HFF-Myc (cell line): ENCODE measurements around the gene PLXNA1.

Source experiments
- DNase-seq: peaks from one replicate; pipeline ENCODE4 v3.0.0-alpha.2; 2011; ENCODE audit warnings: low read depth; ENCODE audit errors: extremely low read depth
- H3K4me3 ChIP-seq: replicated peaks from 2 replicates; pipeline ENCODE4 v1.5.1; 2011; ENCODE audit warnings: low read depth, mild to moderate bottlenecking, control low read depth, low read length
- TF ChIP-seq, protein P1 (sequence below): IDR thresholded peaks from 2 replicates; pipeline ENCODE4 v1.5.1; 2012; ENCODE audit warnings: mild to moderate bottlenecking, low read depth, low read length, control low read depth; ENCODE audit errors: missing control alignments

PLXNA1 gene

DNA sequence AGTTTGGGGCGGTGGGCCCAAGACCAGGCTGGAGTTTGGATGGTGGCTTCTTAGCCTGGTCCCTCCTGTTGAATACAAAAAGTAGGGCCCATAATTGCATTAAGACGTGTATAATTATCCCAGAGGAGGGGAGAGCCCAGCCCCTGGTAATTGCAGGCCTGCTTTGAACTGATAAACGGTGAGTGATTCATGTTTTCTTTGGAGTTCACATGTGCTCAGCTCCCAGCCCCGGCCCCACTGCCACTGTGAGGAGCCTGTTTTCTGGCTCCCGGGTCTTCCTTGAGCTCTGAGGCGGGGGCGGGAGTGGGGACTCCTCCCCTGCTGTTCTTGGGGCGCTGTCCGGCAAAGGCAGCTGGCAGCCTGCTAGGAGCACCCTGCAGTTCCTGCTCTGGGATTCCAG is 3.1 kb downstream of the PLXNA1 start:
- H3K4me3 ChIP-seq: 0 out of 2 replicates have a peak overlapping the region, but pooled peaks have one; percentile 1
- TF ChIP-seq, protein P1, sequence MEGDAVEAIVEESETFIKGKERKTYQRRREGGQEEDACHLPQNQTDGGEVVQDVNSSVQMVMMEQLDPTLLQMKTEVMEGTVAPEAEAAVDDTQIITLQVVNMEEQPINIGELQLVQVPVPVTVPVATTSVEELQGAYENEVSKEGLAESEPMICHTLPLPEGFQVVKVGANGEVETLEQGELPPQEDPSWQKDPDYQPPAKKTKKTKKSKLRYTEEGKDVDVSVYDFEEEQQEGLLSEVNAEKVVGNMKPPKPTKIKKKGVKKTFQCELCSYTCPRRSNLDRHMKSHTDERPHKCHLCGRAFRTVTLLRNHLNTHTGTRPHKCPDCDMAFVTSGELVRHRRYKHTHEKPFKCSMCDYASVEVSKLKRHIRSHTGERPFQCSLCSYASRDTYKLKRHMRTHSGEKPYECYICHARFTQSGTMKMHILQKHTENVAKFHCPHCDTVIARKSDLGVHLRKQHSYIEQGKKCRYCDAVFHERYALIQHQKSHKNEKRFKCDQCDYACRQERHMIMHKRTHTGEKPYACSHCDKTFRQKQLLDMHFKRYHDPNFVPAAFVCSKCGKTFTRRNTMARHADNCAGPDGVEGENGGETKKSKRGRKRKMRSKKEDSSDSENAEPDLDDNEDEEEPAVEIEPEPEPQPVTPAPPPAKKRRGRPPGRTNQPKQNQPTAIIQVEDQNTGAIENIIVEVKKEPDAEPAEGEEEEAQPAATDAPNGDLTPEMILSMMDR: no peak
- DNase-seq: no peak

DNA sequence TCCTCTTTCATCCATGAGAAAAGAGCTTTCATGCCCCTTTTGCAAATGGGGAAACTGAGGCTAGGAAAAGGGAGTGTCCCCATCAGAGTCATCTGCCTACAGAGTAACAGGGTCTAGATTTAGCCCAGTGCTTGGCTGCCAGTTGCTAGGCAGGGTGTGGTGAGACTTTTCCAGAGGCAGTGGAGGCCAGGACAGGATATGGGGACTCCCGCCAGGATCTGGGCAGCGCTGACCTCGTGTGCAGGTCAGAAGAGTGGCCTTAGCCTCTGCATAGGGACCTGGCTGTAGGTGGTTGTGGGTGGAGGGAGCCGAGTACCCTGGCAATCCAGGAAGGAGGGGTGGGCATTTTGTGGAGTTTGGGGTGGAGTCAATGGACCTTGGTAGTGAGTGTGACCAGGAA is 4.2 kb downstream of the PLXNA1 start:
- H3K4me3 ChIP-seq: no peak overlapping the region
- no peak for DNase-seq
- TF ChIP-seq, protein P1: no peak

DNA sequence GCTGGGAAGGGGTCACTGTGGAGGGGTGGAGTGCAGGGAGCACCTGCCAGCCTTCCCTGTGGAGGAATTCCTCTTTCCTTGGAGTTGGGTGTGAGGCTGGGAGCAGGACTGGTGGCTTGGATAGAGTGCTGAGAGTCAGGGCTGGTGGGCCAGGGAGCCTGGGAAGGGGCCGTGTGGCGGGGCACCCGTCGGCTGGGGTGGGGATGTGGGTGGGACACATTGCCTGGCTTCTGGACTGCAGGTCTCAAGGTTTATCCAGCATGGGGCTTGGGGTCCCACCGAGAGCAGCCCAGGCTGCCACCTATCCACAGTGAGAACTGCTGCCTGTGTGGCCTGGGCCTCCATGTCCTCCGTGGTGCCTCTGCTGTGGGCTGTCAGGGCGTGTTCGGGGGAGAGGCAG is 4.7 kb downstream of the PLXNA1 start:
- TF ChIP-seq, protein P1: no peak
- DNase-seq: no peak
- no peak overlapping the region for H3K4me3 ChIP-seq

DNA sequence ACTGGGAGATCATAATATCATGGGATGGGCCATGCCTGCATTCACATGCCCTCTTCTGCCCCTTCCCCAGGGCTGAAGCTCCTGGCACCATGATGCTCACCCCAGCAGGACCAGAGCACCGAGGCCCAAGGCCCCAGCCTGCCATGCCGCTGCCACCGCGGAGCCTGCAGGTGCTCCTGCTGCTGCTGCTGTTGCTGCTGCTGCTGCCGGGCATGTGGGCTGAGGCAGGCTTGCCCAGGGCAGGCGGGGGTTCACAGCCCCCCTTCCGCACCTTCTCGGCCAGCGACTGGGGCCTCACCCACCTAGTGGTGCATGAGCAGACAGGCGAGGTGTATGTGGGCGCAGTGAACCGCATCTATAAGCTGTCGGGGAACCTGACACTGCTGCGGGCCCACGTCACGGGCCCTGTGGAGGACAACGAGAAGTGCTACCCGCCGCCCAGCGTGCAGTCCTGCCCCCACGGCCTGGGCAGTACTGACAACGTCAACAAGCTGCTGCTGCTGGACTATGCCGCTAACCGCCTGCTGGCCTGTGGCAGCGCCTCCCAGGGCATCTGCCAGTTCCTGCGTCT is 5.6 kb downstream of the PLXNA1 start:
- TF ChIP-seq, protein P1: no peak
- DNase-seq: no peak
- H3K4me3 ChIP-seq: no peak overlapping the region

DNA sequence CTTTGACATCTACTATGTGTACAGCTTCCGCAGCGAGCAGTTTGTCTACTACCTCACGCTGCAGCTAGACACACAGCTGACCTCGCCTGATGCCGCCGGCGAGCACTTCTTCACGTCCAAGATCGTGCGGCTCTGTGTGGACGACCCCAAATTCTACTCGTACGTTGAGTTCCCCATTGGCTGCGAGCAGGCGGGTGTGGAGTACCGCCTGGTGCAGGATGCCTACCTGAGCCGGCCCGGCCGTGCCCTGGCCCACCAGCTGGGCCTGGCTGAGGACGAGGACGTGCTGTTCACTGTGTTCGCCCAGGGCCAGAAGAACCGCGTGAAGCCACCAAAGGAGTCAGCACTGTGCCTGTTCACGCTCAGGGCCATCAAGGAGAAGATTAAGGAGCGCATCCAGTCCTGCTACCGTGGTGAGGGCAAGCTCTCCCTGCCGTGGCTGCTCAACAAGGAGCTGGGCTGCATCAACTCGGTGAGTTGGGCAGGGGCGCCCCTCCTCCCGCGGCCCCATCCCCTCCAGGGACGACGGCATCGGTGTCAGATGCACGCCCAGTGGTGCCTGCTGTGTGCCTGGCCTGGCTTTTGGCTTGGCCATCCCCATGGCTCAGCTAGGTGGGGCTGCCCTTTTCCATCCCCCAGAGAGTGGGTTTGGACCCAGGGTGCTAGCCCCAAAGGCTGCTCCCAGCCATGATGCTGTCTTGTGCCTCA is 6.6 kb downstream of the PLXNA1 start:
- no peak for DNase-seq
- no peak overlapping the region for H3K4me3 ChIP-seq
- TF ChIP-seq, protein P1: no peak

DNA sequence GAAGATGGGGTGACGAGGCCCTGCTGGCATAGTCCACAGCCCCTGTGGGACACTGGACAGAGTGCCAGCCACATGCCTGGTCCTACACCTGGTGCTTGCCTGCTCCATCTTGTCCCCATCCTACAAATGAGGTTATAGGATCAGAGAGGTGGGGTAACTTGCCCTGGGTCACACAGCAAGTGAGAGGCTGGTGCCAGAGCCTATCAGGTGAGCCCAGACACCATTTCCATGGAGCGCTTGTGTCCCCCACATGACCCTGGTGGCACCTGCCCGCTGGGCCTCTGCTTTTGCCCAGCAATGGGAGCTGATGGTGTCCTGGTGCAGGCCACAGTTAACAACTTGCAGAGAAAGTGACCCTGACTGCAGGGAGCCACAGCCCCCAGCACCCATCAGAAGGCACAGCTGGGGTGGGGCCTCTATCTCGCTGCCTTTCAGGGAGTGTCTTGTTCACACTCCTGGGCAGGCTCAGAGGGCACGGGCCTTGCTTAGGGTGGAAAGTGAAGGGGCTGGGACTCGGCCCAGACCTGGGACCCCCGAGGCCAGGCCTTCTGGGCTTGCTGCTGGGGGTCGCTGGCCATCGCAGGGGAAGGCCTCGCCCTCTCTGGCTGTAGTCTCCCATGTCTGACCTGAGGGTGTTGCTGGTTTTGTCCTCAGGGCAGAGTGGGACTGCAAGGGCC is 7.2 kb downstream of the PLXNA1 start:
- TF ChIP-seq, protein P1: no peak
- no peak for DNase-seq
- H3K4me3 ChIP-seq: no peak overlapping the region
